Thoracic aorta (tissue), 2 donors: ENCODE results near the gene KCNJ15. TPM values are rescaled to one million over a fixed set of nuclear protein-coding genes. Genes with fewer than 3 reads are reported as not detected.

Experiments used
- ATAC-seq: fragments of 150-250 bp; one replicate; pipeline ENCODE4 v1.8.0; 2017; ENCODE audit warnings: low read depth; ENCODE audit not compliant: insufficient number of reproducible peaks, low FRiP score
- DNase-seq: peaks from one replicate; pipeline ENCODE4 v3.0.0-alpha.2; 2020; ENCODE audit warnings: low spot score
- H3K27ac ChIP-seq, 2 donors: fragments of 200-600 bp; sonication (generic); 1 replicate in 1 of 2; 2 replicates in 1 of 2; pipeline ENCODE4 v1.5.1; 2016; ENCODE audit warnings: mild to moderate bottlenecking in 2 of 2, moderate library complexity in 2 of 2
- H3K27me3 ChIP-seq: fragments of 200-600 bp; sonication (generic); replicated peaks from 2 replicates; pipeline ENCODE4 v1.6.0; 2016; ENCODE audit warnings: mild to moderate bottlenecking; ENCODE audit not compliant: insufficient read depth
- H3K36me3 ChIP-seq: fragments of 200-600 bp; sonication (generic); one replicate; pipeline ENCODE4 v1.5.1; 2016
- H3K4me1 ChIP-seq, 2 donors: fragments of 200-600 bp; sonication (generic); 1 replicate in 1 of 2; 2 replicates in 1 of 2; pipeline versions ENCODE4 v1.5.1 to v1.6.0; 2016; ENCODE audit warnings: low read depth in 2 of 2, mild to moderate bottlenecking in 1 of 2; ENCODE audit not compliant: control insufficient read depth in 1 of 2
- H3K4me3 ChIP-seq: fragments of 200-600 bp; sonication (generic); 2 replicates; pipeline ENCODE4 v1.5.1; 2016; ENCODE audit warnings: mild to moderate bottlenecking
- H3K9me3 ChIP-seq: fragments of 200-600 bp; sonication (generic); 2 replicates; pipeline ENCODE4 v1.5.1; 2016
- total RNA-seq, 2 donors: library from RNA; depleted of rRNA; stranded (reverse); fragments of >200 nt; gene quantifications; one replicate each; pipeline versions ENCODE4 v1.1.0 to v1.2.3, GENCODE V29; 2016
- TF ChIP-seq, protein P1 (sequence below): fragments of 200-600 bp; sonication (generic); IDR thresholded peaks from one replicate; pipeline ENCODE4 v1.5.1; 2019; ENCODE audit warnings: antibody characterized with exemption

The KCNJ15 gene
- total RNA-seq, 2 donors from 2014 or later, result 0.41 to 1.8 TPM

DNA sequence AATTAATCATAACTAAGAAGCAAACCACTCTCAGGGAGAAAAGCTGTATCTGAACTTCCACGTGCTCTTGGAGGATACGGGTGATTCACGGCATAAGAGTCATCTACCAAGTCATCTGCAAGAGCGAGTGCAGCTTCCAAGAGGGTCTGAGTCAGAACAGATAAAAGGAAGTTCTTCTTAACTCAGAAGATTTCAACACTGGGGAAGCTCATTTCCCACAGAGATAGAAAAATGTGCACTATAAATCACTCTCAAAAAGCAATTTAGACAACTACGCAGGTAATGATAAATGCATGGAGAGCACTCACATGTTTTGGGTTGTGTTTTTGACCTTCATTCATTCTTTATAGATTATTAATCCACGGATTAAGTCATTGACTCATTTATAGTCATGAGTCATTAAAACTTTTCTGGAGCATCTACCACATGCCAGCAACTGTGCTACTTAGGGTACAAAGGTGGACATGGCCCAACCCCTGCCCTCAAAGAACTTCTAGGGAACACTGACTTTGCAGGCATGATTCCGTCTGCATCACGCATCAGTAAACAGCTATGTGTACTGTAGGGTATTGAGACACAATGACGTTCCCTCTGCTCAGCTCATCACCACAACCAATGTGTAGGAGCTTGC is 20.8 kb downstream of the KCNJ15 start:
- no peak overlapping the region for H3K27ac ChIP-seq
- peaks cover 0 to 2% of the 10 kb centered on the region in 2 donors for H3K4me1 ChIP-seq
- no peak for DNase-seq
- ATAC-seq, result no peak
- no peak overlapping the region for H3K4me3 ChIP-seq
- H3K27me3 ChIP-seq, result no peaks in the 10 kb centered on the region
- no peaks in the 10 kb centered on the region for H3K36me3 ChIP-seq
- TF ChIP-seq, protein P1, sequence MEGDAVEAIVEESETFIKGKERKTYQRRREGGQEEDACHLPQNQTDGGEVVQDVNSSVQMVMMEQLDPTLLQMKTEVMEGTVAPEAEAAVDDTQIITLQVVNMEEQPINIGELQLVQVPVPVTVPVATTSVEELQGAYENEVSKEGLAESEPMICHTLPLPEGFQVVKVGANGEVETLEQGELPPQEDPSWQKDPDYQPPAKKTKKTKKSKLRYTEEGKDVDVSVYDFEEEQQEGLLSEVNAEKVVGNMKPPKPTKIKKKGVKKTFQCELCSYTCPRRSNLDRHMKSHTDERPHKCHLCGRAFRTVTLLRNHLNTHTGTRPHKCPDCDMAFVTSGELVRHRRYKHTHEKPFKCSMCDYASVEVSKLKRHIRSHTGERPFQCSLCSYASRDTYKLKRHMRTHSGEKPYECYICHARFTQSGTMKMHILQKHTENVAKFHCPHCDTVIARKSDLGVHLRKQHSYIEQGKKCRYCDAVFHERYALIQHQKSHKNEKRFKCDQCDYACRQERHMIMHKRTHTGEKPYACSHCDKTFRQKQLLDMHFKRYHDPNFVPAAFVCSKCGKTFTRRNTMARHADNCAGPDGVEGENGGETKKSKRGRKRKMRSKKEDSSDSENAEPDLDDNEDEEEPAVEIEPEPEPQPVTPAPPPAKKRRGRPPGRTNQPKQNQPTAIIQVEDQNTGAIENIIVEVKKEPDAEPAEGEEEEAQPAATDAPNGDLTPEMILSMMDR, result no peak
- no peaks in the 10 kb centered on the region for H3K9me3 ChIP-seq

DNA sequence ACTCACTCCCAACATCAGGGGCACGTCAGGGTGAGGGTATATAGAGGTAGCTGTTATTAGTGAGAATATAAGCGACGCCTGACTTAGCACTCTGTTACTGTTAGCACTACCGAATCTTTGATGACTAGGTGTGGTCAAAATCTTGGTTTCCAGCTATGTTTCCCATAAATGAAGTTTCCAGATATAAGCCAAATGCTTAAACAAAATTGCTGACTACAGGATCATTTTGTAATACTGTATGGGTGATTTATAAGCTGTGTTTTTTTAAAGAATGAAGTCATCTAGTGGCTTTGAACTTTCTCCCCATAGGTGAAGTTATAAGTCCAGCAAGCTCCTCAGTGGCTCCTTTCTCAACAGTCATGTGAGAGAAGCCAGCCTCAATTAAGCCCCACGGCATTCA is 23.7 kb downstream of the KCNJ15 start:
- H3K4me3 ChIP-seq, result no peak overlapping the region
- H3K27ac ChIP-seq, result no peak overlapping the region
- ATAC-seq, result no peak
- H3K9me3 ChIP-seq, result no peaks in the 10 kb centered on the region
- DNase-seq, result no peak
- no peaks in the 10 kb centered on the region for H3K36me3 ChIP-seq
- TF ChIP-seq, protein P1, result no peak
- no peaks in the 10 kb centered on the region for H3K27me3 ChIP-seq
- peaks cover 0 to 8% of the 10 kb centered on the region in 2 donors for H3K4me1 ChIP-seq

DNA sequence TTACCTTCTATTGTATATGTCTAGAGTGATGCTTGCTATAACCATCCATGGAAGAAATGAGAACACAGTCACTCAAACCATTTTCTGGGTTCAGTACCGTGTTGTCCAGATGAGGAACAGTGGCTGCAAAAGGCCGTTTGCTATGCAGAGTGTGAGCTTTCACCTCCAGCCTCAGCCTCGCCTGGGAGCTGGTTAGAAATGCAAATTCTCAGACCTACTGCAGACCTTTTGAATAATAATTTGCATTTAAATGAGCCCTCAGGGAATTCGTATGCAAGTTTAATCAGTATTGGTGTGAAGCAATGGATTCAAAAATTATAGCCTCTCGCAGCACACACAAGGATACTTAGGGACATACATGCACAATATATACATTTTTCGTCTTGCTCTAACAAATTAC is 24.1 kb downstream of the KCNJ15 start:
- H3K4me1 ChIP-seq, result peaks cover 0 to 8% of the 10 kb centered on the region in 2 donors
- H3K27ac ChIP-seq, result no peak overlapping the region
- DNase-seq (no peak), ATAC-seq (no peak)
- TF ChIP-seq, protein P1, result no peak
- H3K36me3 ChIP-seq, result no peaks in the 10 kb centered on the region
- no peak overlapping the region for H3K4me3 ChIP-seq
- H3K27me3 ChIP-seq, result no peaks in the 10 kb centered on the region
- H3K9me3 ChIP-seq, result no peaks in the 10 kb centered on the region

DNA sequence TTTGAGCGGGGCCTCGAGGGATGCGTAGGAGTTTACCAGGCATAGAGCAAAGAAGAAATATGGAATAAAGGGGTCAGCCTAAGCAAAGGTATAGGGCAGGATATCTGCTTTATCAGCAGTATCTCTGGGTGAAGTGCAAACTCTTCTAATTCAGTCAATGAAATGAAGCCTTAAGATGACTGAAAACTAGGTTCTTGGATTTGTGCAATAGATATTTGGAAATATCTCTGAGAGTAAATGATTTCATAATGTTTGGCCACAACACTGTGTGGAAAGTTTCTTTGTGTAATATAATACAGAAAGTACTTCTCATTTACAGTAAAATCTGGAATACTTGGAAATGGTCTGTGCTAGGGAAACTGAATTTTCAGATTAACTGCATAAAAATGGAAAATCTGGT is 26.1 kb downstream of the KCNJ15 start:
- DNase-seq, result no peak

DNA sequence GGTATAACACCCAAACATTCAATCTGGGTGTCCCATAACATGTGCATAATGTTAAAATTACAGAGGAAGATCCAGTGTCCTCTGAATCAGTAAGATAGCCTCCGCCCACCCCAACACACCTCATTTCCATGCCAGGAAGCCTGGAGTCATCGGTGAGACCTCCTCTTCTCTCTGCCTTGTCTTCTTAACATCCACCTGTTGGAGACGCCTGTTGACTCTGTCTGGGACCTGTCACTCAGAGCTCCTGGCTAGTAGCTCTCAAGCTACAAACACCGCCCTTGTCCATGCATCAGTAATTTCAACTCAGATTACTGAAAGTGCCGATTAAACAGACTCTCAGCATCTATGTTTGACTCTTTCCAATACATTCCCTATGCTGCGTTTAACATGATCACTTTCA is 27.4 kb downstream of the KCNJ15 start:
- no peaks in the 10 kb centered on the region for H3K9me3 ChIP-seq
- H3K36me3 ChIP-seq, result no peaks in the 10 kb centered on the region
- ATAC-seq, result no peak
- H3K27ac ChIP-seq, result no peak overlapping the region
- TF ChIP-seq, protein P1, result no peak
- no peak overlapping the region for H3K4me3 ChIP-seq
- H3K27me3 ChIP-seq, result no peaks in the 10 kb centered on the region
- no peak for DNase-seq
- peaks cover 9 to 15% of the 10 kb centered on the region in 2 donors for H3K4me1 ChIP-seq

More for the DNA sequence above, 26.1 kb downstream of the KCNJ15 start:
- Histone ChIP-seq H3K4me1 (peaks cover 9 to 15% of the 10 kb centered on the region in 2 donors), H3K27me3 (no peaks in the 10 kb centered on the region), H3K4me3 (no peak overlapping the region), H3K27ac (no peak overlapping the region), H3K9me3 (no peaks in the 10 kb centered on the region), H3K36me3 (no peaks in the 10 kb centered on the region)
- TF ChIP-seq, protein P1, result no peak
- ATAC-seq, result no peak
